K562 (cell line): ENCODE data around the gene ITGA7. TPM values are rescaled to one million over a fixed set of nuclear protein-coding genes. Genes with fewer than 3 reads are reported as not detected.

Experiments used
- ATAC-seq: fragments of 200-7000 bp; cut with Tn5 transposase; 3 replicates; pipeline ENCODE4 v1.9.1; 2020; ENCODE audit warnings: moderate library complexity
- BruUV-seq: library from RNA; stranded (reverse); fragments of 400-500 nt; replicated peaks from 2 replicates; lab custom pipeline; 2021; lab: Mats Ljungman, UMichigan
- CTCF ChIA-PET: fragments of 300-600 bp; formaldehyde crosslinking; extraction: SDS; loops from one replicate; lab custom pipeline; 2021; ENCODE audit warnings: low intra/inter-chr PET ratio; lab: Yijun Ruan, JAX
- POLR2A ChIA-PET: fragments of 300-600, 350-650 bp; sonication (Branson Sonifier 250); formaldehyde crosslinking; extraction: SDS; loops from one replicate; lab custom pipeline; 2021; ENCODE audit warnings: antibody characterized with exemption, inconsistent platforms; lab: Yijun Ruan, JAX
- DNase-seq, 4 experiments: peaks; one replicate each; pipeline versions ENCODE4 v3.0.0 to v3.0.0-alpha.2; 2011 to 2018; ENCODE audit warnings: low spot score in 3 of 4, mixed read lengths in 3 of 4; ENCODE audit errors: extremely low read depth in 1 of 4
- FAIRE-seq: peaks from 2 replicates; lab custom pipeline; 2011; peaks lifted over from hg19 to GRCh38; lab: Jason Lieb, UNC
- H2AFZ ChIP-seq: 2 replicates; pipeline ENCODE4 v1.6.0; 2011; ENCODE audit warnings: low read depth, low read length, control low read depth, inconsistent platforms
- H3K27ac ChIP-seq: fragments of 200-600 bp; 3 replicates; pipeline ENCODE4 v1.8.0; 2011; ENCODE audit warnings: low read depth, mild to moderate bottlenecking, control low read depth, inconsistent platforms, low read length, moderate library complexity, mixed read lengths; ENCODE audit errors: extremely low read depth
- H3K27me3 ChIP-seq, 2 experiments: fragments of 300-600 bp in 1 of 2; 2 replicates in 1 of 2; 3 replicates in 1 of 2; pipeline versions ENCODE4 v1.6.0 to v1.8.0; 2011; ENCODE audit warnings: inconsistent platforms in 2 of 2, low read length in 2 of 2, mild to moderate bottlenecking in 1 of 2, mixed read lengths in 1 of 2, moderate library complexity in 1 of 2; ENCODE audit not compliant: control insufficient read depth in 2 of 2, insufficient read depth in 2 of 2
- H3K36me3 ChIP-seq: fragments of 300-600 bp; 3 replicates; pipeline ENCODE4 v1.8.0; 2011; ENCODE audit warnings: mild to moderate bottlenecking, low read length, inconsistent platforms; ENCODE audit not compliant: control insufficient read depth, insufficient read depth
- H3K4me1 ChIP-seq, 2 experiments: fragments of 200-600 bp in 1 of 2; replicated peaks in 1 of 2; 2 replicates in 1 of 2; 3 replicates in 1 of 2; pipeline versions ENCODE4 v1.5.1 to v1.8.0; 2011; ENCODE audit warnings: inconsistent platforms in 2 of 2, low read length in 2 of 2, mild to moderate bottlenecking in 1 of 2, mixed read lengths in 1 of 2, moderate library complexity in 1 of 2; ENCODE audit not compliant: control insufficient read depth in 2 of 2, insufficient read depth in 2 of 2
- H3K4me2 ChIP-seq: 2 replicates; pipeline ENCODE4 v1.6.1; 2011; ENCODE audit warnings: low read length, control low read depth, inconsistent platforms, mixed read lengths; ENCODE audit not compliant: insufficient read depth
- H3K4me3 ChIP-seq: fragments of 200-600 bp; sonication (generic), shearing (Covaris generic); 2 replicates; pipeline ENCODE4 v1.5.1; 2016; ENCODE audit warnings: control low read depth, inconsistent platforms
- H3K79me2 ChIP-seq: fragments of 200-600 bp; 3 replicates; pipeline ENCODE4 v1.8.0; 2011; ENCODE audit warnings: low read length, inconsistent platforms; ENCODE audit not compliant: control insufficient read depth, insufficient read depth
- H3K9ac ChIP-seq, 2 experiments: 2 replicates each; pipeline versions ENCODE4 v1.6.0 to v1.6.1; 2011; ENCODE audit warnings: low read depth in 2 of 2, low read length in 2 of 2, control low read depth in 1 of 2, inconsistent platforms in 1 of 2, mild to moderate bottlenecking in 1 of 2, mixed read lengths in 1 of 2; ENCODE audit not compliant: insufficient read depth in 1 of 2
- H3K9me1 ChIP-seq: one replicate; pipeline ENCODE4 v1.6.0; 2011; ENCODE audit warnings: inconsistent platforms, mild to moderate bottlenecking, low read length, moderate library complexity; ENCODE audit not compliant: control insufficient read depth, insufficient read depth
- H3K9me3 ChIP-seq: replicated peaks from 2 replicates; pipeline ENCODE4 v1.5.1; 2011; ENCODE audit warnings: low read depth, low read length, inconsistent platforms; ENCODE audit not compliant: control insufficient read depth, insufficient read depth
- H4K20me1 ChIP-seq: replicated peaks from 2 replicates; pipeline ENCODE4 v1.6.1; 2011; ENCODE audit warnings: low read length, inconsistent platforms, mixed read lengths; ENCODE audit not compliant: control insufficient read depth, insufficient read depth
- ETV1 ChIP-seq: fragments of 450-650 bp; conservative IDR thresholded peaks from 2 replicates; pipeline ENCODE4 v1.6.1; 2016; ENCODE audit warnings: missing genetic modification characterization, control low read depth, low read depth, missing compliant biosample characterization
- SMAD4 ChIP-seq: fragments of 250-450 bp; sonication (Bioruptor Pico); conservative IDR thresholded peaks from 2 replicates; pipeline ENCODE4 v1.8.0; 2021; ENCODE audit warnings: inconsistent platforms, mild to moderate bottlenecking, moderate library complexity
- WGBS: fragments of 100-300 bp; shearing (Covaris generic); methylation state at CpG from one replicate; pipeline ENCODE4 v1.1.6; 2016; ENCODE audit warnings: low coverage, mixed read lengths; ENCODE audit not compliant: insufficient coverage; ENCODE audit errors: missing lambda C conversion rate; 5-methylcytosine and 5-hydroxymethylcytosine counted together
- in situ Hi-C: fragments of 300-500 bp; cut with MboI; formaldehyde crosslinking; loops from 4 replicates; pipeline ENCODE4 v1.15.0; 2018; ENCODE audit warnings: inconsistent platforms, mixed read lengths
- intact Hi-C: fragments of 100-400 bp; cut with micrococcal nuclease; formaldehyde crosslinking; loops from 2 replicates; pipeline ENCODE4 v1.14.2; 2022
- polyA plus RNA-seq, 8 experiments: library from polyadenylated mRNA; depleted of rRNA in 4 of 8; stranded (reverse) in 5 of 8; unstranded in 3 of 8; fragments of >200 nt; fragmentation: Nextera tagmentation in 2 of 8; fragmentation: Illumina TruSeq in 1 of 8; extraction: Ambion mirVana in 2 of 8; extraction: Trizol in 1 of 8; gene quantifications; 2 replicates each; pipeline versions ENCODE4 v1.2.1 to v1.2.3, GENCODE V29; 2011 to 2014; ENCODE audit warnings: inconsistent platforms in 1 of 8, missing spikeins in 1 of 8
- total RNA-seq, 7 experiments: library from RNA; depleted of rRNA in 6 of 7; stranded (reverse); fragments of >200 nt in 6 of 7; fragmentation: Illumina TruSeq in 2 of 7; extraction: Trizol in 2 of 7; gene quantifications; 2 replicates each; pipeline versions ENCODE4 v1.2.1 to v1.2.3, GENCODE V29; 2011 to 2021; ENCODE audit warnings: low replicate concordance in 1 of 7
- TF ChIP-seq, protein P1 (sequence below): sonication (generic); formaldehyde crosslinking; IDR thresholded peaks from 2 replicates; pipeline ENCODE4 v1.8.0; 2023; ENCODE audit warnings: missing genetic modification reagents, mild to moderate bottlenecking, borderline replicate concordance
- TF ChIP-seq, protein P2 (sequence below), 2 experiments: fragments of 450-650 bp; formaldehyde crosslinking in 1 of 2; IDR thresholded peaks; 2 replicates each; pipeline versions ENCODE4 v1.4.0 to v1.6.1; 2014 to 2020; ENCODE audit warnings: mild to moderate bottlenecking in 2 of 2, borderline replicate concordance in 1 of 2, low read depth in 1 of 2

The ITGA7 gene
- total and polyA plus RNA-seq, 9 of the 15 experiments (the other 6 are each of a cell fraction or from before 2014, with no cell fraction given): 0.11 to 2.3 (median 0.56) TPM; not detected in 1

DNA sequence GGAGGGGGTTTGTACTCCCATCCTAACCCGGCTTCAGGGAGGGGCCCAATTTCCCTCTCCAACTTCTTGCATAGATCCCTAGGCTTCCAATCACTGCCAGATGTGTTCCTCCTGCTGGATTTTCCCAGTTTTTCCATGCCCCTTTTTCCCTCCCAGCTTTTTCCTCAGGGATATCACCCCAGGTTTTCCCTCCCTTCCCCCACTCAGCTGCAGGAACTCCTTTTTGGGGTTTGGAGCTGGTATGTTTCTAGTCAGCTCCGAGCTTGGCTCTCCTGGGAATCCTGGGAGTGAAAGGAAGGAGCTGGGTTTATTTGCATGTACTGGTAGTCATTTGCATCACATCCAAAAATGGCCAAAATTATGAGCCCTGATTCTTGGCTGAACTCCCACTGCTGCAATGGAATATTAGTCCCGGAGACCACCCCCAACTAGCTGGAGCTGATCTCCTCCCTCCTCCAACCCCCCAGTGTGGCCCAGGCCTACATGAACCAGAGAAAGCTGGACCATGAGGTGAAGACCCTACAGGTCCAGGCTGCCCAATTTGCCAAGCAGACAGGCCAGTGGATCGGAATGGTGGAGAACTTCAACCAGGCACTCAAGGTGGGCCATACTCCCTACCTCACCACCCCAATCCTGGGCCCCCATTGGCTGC is 11.0 kb upstream of the ITGA7 start:
- no peak for ATAC-seq
- no peak for FAIRE-seq
- Histone ChIP-seq H3K4me2 (no peak overlapping the region), H3K9ac (0 out of 4 replicates have a peak overlapping the region, but pooled peaks of 1 of the 2 experiments have one; percentile 29), H3K4me1 (peaks cover 18 to 23% of the 10 kb centered on the region in 2 experiments; a peak in 4 of 5 replicates), H3K27ac (no peak overlapping the region), H3K9me1 (no peaks in the 10 kb centered on the region), H4K20me1 (0 out of 2 replicates have a peak, but pooled peaks cover 2% of the 10 kb centered on the region), H3K79me2 (peaks cover 6% of the 10 kb centered on the region; the same call in 2 of the 3 replicates), H3K4me3 (no peak overlapping the region), H3K9me3 (no peaks in the 10 kb centered on the region), H3K27me3 (no peaks in the 10 kb centered on the region), H2AFZ (no peak overlapping the region), H3K36me3 (peaks cover 6% of the 10 kb centered on the region; the same call in 2 of the 3 replicates)
- BruUV-seq: no TSS peak
- intact Hi-C loops: no loop called here
- 71% methylated on average over 2 of the region's 4 CpGs for WGBS
- POLR2A ChIA-PET: interaction anchor here (0.5 to 1.3 kb wide), 6 partner anchors 8 to 600 kb away, joined by 3 to 6 read pairs (median 4); no protein-coding TSS in a partner anchor
- in situ Hi-C loops: no loop called here
- CTCF ChIA-PET: no interaction called here
- DNase-seq: no peak
- TF ChIP-seq, protein P1, sequence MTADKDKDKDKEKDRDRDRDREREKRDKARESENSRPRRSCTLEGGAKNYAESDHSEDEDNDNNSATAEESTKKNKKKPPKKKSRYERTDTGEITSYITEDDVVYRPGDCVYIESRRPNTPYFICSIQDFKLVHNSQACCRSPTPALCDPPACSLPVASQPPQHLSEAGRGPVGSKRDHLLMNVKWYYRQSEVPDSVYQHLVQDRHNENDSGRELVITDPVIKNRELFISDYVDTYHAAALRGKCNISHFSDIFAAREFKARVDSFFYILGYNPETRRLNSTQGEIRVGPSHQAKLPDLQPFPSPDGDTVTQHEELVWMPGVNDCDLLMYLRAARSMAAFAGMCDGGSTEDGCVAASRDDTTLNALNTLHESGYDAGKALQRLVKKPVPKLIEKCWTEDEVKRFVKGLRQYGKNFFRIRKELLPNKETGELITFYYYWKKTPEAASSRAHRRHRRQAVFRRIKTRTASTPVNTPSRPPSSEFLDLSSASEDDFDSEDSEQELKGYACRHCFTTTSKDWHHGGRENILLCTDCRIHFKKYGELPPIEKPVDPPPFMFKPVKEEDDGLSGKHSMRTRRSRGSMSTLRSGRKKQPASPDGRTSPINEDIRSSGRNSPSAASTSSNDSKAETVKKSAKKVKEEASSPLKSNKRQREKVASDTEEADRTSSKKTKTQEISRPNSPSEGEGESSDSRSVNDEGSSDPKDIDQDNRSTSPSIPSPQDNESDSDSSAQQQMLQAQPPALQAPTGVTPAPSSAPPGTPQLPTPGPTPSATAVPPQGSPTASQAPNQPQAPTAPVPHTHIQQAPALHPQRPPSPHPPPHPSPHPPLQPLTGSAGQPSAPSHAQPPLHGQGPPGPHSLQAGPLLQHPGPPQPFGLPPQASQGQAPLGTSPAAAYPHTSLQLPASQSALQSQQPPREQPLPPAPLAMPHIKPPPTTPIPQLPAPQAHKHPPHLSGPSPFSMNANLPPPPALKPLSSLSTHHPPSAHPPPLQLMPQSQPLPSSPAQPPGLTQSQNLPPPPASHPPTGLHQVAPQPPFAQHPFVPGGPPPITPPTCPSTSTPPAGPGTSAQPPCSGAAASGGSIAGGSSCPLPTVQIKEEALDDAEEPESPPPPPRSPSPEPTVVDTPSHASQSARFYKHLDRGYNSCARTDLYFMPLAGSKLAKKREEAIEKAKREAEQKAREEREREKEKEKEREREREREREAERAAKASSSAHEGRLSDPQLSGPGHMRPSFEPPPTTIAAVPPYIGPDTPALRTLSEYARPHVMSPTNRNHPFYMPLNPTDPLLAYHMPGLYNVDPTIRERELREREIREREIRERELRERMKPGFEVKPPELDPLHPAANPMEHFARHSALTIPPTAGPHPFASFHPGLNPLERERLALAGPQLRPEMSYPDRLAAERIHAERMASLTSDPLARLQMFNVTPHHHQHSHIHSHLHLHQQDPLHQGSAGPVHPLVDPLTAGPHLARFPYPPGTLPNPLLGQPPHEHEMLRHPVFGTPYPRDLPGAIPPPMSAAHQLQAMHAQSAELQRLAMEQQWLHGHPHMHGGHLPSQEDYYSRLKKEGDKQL (CRISPR knock-in tag): no peak
- TF ChIP-seq, protein P2, sequence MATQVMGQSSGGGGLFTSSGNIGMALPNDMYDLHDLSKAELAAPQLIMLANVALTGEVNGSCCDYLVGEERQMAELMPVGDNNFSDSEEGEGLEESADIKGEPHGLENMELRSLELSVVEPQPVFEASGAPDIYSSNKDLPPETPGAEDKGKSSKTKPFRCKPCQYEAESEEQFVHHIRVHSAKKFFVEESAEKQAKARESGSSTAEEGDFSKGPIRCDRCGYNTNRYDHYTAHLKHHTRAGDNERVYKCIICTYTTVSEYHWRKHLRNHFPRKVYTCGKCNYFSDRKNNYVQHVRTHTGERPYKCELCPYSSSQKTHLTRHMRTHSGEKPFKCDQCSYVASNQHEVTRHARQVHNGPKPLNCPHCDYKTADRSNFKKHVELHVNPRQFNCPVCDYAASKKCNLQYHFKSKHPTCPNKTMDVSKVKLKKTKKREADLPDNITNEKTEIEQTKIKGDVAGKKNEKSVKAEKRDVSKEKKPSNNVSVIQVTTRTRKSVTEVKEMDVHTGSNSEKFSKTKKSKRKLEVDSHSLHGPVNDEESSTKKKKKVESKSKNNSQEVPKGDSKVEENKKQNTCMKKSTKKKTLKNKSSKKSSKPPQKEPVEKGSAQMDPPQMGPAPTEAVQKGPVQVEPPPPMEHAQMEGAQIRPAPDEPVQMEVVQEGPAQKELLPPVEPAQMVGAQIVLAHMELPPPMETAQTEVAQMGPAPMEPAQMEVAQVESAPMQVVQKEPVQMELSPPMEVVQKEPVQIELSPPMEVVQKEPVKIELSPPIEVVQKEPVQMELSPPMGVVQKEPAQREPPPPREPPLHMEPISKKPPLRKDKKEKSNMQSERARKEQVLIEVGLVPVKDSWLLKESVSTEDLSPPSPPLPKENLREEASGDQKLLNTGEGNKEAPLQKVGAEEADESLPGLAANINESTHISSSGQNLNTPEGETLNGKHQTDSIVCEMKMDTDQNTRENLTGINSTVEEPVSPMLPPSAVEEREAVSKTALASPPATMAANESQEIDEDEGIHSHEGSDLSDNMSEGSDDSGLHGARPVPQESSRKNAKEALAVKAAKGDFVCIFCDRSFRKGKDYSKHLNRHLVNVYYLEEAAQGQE (IDR thresholded peaks at IDR 0.05; ENCODE audit: borderline replicate concordance): no peak
- TF ChIP-seq, protein P2 (CRISPR knock-in tag; IDR thresholded peaks at IDR 0.05; ENCODE audit: low read depth): no peak
- TF ChIP-seq SMAD4 (CRISPR knock-in tag) (no peak), ETV1 (tag) (no peak)
